Measurements from ENCODE around the gene ITGB2. TPM values are rescaled to one million over a fixed set of nuclear protein-coding genes. Genes with fewer than 3 reads are reported as not detected.

ITGB2 gene
- total and polyA plus RNA-seq, 8 donors = 7.7 to 404 (median 11.2) TPM

- ATAC-seq (no peak), DNase-seq (peak in 1 of 4 donors; percentile 75)
- H3K27ac ChIP-seq = peak overlapping the region in 1 of 2 donors; percentile 69
- no peak for TF ChIP-seq CTCF (IDR thresholded peaks at IDR 0.05)
- intact Hi-C loops (cut with DNase I) = no loop called here
- no peaks in the 10 kb centered on the region for H3K9me3 ChIP-seq
- no peaks in the 10 kb centered on the region for H3K27me3 ChIP-seq
- H3K4me1 ChIP-seq = peaks cover 0 to 49% of the 10 kb centered on the region in 2 donors
- H3K4me3 ChIP-seq = no peak overlapping the region
- peaks cover 0 to 89% of the 10 kb centered on the region in 2 donors for H3K36me3 ChIP-seq
Measured at GRCh38 chr21:44902268-44903049, 18.2 kb downstream of the ITGB2 start.

- TF ChIP-seq CTCF (IDR thresholded peaks at IDR 0.05) = no peak
- Histone ChIP-seq H3K4me1 (peaks cover 0 to 49% of the 10 kb centered on the region in 2 donors), H3K27me3 (no peaks in the 10 kb centered on the region), H3K36me3 (peaks cover 0 to 92% of the 10 kb centered on the region in 2 donors), H3K9me3 (no peaks in the 10 kb centered on the region), H3K27ac (no peak overlapping the region), H3K4me3 (no peak overlapping the region)
- ATAC-seq = no peak
- intact Hi-C loops (cut with DNase I) = no loop called here
- DNase-seq = peak in 1 of 4 donors; percentile 70
Measured at GRCh38 chr21:44901391-44902074, 19.2 kb downstream of the ITGB2 start.

GRCh38 chr21:44900559-44901251 is 20.0 kb downstream of the ITGB2 start:
- H3K27me3 ChIP-seq = no peaks in the 10 kb centered on the region

GRCh38 chr21:44899768-44900558 is 20.7 kb downstream of the ITGB2 start:
- H3K27me3 ChIP-seq = no peaks in the 10 kb centered on the region
- ATAC-seq (no peak), DNase-seq (peak in 1 of 4 donors; percentile 74)
- H3K4me1 ChIP-seq = peaks cover 0 to 35% of the 10 kb centered on the region in 2 donors
- TF ChIP-seq CTCF (IDR thresholded peaks at IDR 0.05) = no peak
- intact Hi-C loops (cut with DNase I) = no loop called here
- H3K9me3 ChIP-seq = no peaks in the 10 kb centered on the region
- H3K4me3 ChIP-seq = no peak overlapping the region
- H3K36me3 ChIP-seq = peaks cover 0 to 96% of the 10 kb centered on the region in 2 donors
- no peak overlapping the region for H3K27ac ChIP-seq

More at GRCh38 chr21:44900559-44901251, 20.0 kb downstream of the ITGB2 start:
- Histone ChIP-seq H3K27ac (no peak overlapping the region), H3K4me3 (no peak overlapping the region), H3K36me3 (peaks cover 0 to 96% of the 10 kb centered on the region in 2 donors), H3K4me1 (peaks cover 0 to 42% of the 10 kb centered on the region in 2 donors), H3K9me3 (no peaks in the 10 kb centered on the region)
- DNase-seq = peak in 1 of 4 donors; percentile 51
- ATAC-seq = no peak
- TF ChIP-seq CTCF (IDR thresholded peaks at IDR 0.05) = no peak
- intact Hi-C loops (cut with DNase I) = no loop called here

Measured in left lung (tissue), 10 donors.